Dendritic cell treated with granulocyte-macrophage colony-stimulating factor and Interleukin-4, amounts not matched to agents 40 ng/mL and 50 ng/mL, for 4 days (primary cell): ENCODE data around the gene SSU72.
"Not testable (repeated sequence)": the region's sequence is repeated elsewhere in the genome, so short reads cannot be mapped to it uniquely, and the experiment has no call there.

Experiments
- H3K27ac Mint-ChIP-seq: one replicate; pipeline ENCODE4 v1.8.0; 2022; ENCODE audit warnings: mild to moderate bottlenecking, mixed read lengths
- H3K27me3 Mint-ChIP-seq: one replicate; pipeline ENCODE4 v1.8.0; 2022; ENCODE audit warnings: mild to moderate bottlenecking, mixed read lengths
- H3K36me3 Mint-ChIP-seq: one replicate; pipeline ENCODE4 v1.8.0; 2022; ENCODE audit warnings: low read depth, mixed read lengths
- H3K4me1 Mint-ChIP-seq: one replicate; pipeline ENCODE4 v1.8.0; 2022; ENCODE audit warnings: low read depth, mixed read lengths
- H3K4me3 Mint-ChIP-seq: one replicate; pipeline ENCODE4 v1.8.0; 2022; ENCODE audit warnings: mild to moderate bottlenecking, moderate library complexity, mixed read lengths
- H3K9me3 Mint-ChIP-seq: one replicate; pipeline ENCODE4 v1.8.0; 2022; ENCODE audit warnings: mixed read lengths
- intact Hi-C: fragments of 100-400 bp; cut with micrococcal nuclease; formaldehyde crosslinking; loops from one replicate; pipeline ENCODE4 v1.15.0; 2022

The SSU72 gene

DNA sequence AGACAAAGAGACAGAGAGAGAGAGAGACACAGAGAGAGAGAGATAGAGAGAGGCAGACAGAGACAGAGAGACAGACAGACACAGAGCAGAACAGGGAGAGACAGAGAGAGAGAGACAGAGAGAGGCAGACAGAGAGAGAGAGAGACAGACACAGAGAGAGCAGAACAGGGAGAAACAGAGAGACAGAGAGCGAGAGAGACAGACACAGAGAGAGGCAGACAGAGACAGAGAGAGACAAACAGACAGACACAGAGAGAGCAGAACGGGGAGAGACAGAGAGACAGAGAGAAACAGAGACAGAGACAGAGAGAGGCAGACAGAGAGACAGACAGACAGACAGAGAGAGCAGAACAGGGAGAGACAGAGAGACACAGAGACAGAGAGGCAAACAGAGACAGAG is 20.7 kb upstream of the SSU72 start:
- intact Hi-C loops, H3K9me3 Mint-ChIP-seq, H3K4me3 Mint-ChIP-seq, H3K27ac Mint-ChIP-seq, H3K36me3 Mint-ChIP-seq: not testable (repeated sequence)
- H3K27me3 Mint-ChIP-seq: peaks cover 13% of the 10 kb centered on the region
- H3K4me1 Mint-ChIP-seq: peaks cover 10% of the 10 kb centered on the region

DNA sequence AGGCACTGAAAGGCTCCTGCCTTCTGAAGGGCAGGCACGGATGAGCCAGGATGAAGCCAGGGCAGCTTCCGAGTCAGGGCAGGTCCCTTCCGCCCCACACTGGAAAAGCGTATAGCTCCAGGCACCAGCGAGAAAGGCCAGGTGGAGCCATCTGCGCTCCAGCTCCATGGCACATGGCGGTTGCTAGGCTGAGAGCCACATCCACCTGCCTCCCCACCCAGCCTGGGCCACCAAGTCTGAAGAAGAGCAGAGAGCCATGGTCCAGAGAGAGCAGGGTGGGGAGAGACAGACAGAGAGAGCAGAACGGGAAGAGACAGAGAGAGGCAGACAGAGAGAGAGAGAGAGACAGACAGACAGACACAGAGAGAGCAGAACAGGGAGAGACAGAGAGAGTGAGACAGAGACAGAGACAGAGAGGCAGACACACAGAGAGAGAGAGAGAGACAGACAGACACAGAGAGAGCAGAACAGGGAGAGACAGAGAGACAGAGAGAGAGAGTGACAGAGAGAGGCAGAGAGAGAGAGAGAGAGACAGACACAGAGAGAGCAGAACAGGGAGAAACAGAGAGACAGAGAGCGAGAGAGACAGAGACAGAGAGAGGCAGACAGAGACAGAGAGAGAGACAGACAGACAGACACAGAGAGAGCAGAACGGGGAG is 20.1 kb upstream of the SSU72 start:
- H3K27me3 Mint-ChIP-seq: peaks cover 15% of the 10 kb centered on the region

DNA sequence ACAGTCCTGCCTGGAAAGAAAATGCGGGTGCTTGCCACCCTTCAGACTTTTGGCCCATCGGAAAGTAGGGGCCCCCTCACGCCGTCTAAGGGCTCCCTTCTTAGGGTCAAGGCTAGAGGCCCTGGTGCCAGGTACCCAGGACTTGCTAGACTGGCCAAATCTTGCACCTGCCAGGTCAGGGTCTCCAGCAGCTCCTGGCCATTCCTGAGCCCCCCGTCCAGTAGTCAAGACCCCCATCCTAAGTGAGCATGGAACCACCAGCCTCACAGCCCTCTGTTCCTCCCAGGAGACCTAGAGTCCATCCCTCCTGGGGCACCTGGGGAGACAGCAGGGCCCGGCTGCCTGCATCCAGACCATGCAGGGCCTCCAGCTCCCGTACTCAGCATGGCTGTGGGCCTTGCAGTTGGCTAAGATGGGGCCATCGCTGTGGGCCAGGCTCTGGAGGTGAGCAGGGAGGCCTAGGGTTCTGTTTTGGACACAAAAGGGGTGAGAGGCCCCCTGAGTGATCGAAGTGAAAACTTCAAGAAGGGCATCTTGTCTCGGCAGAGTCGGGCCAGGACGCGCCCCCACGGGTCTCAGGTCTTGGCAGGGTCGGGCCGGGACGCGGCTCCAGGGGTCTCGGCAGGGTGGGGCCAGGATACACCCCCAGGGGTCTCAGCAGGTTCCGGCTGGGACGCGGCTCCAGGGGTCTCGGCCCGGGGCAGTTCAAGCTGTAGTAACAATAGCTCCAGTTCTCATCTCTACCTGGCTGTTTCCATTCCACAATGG is 19.4 kb upstream of the SSU72 start:
- Mint-ChIP-seq H3K27me3 (peaks cover 19% of the 10 kb centered on the region), H3K27ac (no peak overlapping the region), H3K9me3 (no peaks in the 10 kb centered on the region), H3K4me1 (peaks cover 8% of the 10 kb centered on the region), H3K4me3 (no peak overlapping the region), H3K36me3 (no peaks in the 10 kb centered on the region)
- intact Hi-C loops: no loop called here

More for the DNA sequence above, 20.1 kb upstream of the SSU72 start:
- Mint-ChIP-seq H3K4me1 (peaks cover 10% of the 10 kb centered on the region), H3K9me3 (no peaks in the 10 kb centered on the region), H3K27ac (no peak overlapping the region), H3K4me3 (no peak overlapping the region), H3K36me3 (no peaks in the 10 kb centered on the region)
- intact Hi-C loops: no loop called here

DNA sequence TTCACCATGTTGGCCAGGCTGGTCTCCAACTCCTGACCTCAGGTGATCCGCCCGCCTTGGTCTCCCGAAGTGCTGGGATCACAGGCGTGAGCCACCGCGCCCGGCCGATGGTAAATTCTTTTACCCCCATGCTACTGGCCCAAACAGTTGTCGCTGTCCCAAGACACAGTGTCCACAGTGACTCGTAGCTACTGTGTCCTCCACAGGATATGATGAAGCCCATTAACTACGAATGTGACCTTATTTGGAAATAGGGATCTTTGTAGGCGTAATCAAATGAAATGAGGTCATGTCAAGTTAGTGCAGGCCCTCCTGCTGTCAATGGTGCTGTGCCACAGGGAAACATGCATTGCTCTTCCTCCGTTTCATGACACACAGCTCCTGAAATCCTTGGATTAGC is 16.8 kb upstream of the SSU72 start:
- intact Hi-C loops: no loop called here
- Mint-ChIP-seq H3K4me1 (no peaks in the 10 kb centered on the region), H3K4me3 (no peak overlapping the region), H3K27ac (no peak overlapping the region), H3K36me3 (no peaks in the 10 kb centered on the region), H3K27me3 (peaks cover 16% of the 10 kb centered on the region), H3K9me3 (no peaks in the 10 kb centered on the region)

DNA sequence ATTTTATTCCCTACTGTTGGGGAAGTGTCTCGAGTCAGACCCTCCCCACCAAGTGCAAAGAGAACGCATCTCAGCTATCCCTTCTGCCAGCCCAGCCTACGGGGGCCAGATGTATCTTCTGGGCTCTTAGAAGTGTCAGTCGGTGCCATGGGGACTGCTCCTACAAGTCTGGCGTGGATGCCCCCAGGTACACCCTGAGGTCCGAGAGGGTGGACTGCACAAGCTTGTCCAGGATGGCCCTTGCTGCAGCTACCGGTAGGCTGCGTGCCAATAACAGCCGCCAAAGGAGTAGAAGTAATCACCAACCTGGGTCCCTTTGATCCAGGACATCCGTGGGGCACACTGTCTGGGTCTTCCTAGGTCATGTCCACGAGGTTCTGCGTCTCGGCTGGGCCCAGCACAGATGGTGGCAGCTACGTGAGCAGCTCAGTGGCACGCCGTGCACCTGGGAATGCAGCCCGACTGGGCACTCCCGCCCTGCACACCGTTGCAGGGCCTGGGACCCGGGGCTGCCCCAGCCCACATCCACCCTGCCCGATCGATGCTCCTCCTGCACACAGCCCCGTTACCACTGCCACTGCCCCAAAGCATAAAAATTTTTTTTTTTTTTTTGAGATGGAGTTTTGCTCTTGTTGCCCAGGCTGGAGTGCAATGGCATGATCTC is 8.8 kb upstream of the SSU72 start:
- Mint-ChIP-seq H3K4me3 (no peak overlapping the region), H3K36me3 (no peaks in the 10 kb centered on the region), H3K4me1 (no peaks in the 10 kb centered on the region), H3K27ac (no peak overlapping the region), H3K9me3 (no peaks in the 10 kb centered on the region), H3K27me3 (peaks cover 59% of the 10 kb centered on the region)
- intact Hi-C loops: no loop called here

DNA sequence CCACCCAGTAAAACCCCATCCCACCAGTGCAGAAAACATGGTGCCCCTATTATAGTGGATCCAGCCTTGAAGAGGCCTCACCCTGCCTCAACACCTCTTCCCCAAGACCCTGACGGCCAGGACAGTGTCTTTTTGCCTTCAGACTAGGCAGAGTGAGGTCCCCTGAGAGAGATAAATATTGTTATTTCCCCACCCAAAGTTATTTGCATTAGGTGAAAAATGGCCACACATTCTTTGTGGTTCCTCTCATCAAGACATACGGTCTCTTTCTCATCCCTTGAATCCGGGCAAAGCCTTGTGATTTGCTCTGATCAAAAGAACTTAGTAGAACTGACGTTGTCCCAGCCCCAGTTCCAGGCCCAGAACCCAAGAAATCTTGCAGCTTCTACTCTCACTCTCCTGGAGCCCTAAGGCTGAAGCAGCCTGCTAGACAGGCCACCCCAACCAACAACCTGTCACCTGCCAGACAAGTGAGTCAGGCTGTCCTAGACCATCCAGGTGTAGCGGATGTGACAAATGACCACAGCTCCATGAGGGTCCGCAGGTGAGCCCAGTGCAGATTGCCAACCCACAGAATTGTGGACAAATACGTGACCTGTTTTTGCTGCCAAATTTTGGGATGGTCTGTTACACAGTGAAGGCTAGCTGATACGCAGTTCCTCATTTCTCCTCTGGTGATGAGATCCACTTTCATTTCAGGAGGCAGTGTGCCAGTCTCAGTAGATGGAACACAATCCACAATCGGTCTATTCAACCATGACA is 8.1 kb upstream of the SSU72 start:
- intact Hi-C loops: no loop called here
- Mint-ChIP-seq H3K4me1 (no peaks in the 10 kb centered on the region), H3K27me3 (peaks cover 63% of the 10 kb centered on the region), H3K36me3 (no peaks in the 10 kb centered on the region), H3K9me3 (no peaks in the 10 kb centered on the region), H3K4me3 (no peak overlapping the region), H3K27ac (no peak overlapping the region)

DNA sequence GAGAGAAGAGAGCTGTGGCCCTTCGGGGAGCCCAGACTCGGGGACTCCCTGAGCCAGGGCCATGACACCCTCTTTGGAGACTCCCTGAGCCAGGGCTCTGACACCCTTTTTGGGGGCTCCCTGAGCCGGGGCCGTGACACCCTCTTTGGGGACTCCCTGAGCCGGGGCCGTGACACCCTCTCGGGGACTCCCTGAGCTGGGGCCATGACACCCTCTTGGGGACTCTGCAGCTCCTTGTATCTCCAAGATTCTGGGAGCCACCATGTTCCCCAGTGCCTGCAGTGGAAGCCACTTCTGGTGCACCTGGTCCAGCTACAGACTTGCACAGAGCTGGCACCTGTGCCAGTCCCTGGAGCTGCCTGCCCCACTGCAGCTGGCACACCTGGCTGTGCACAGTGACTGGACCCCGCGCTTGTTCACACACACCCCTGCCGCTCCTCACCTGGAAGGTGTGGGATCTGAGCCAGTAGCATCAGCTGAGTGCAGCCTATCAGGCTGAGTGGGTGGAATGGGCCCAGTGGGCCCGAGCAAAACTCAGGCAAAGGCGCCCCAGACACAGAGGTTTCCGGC is 3.8 kb upstream of the SSU72 start:
- H3K4me1 Mint-ChIP-seq: peaks cover 11% of the 10 kb centered on the region
- no peaks in the 10 kb centered on the region for H3K9me3 Mint-ChIP-seq
- intact Hi-C loops: no loop called here
- H3K27ac Mint-ChIP-seq: no peak overlapping the region
- H3K27me3 Mint-ChIP-seq: peaks cover 39% of the 10 kb centered on the region
- H3K4me3 Mint-ChIP-seq: no peak overlapping the region
- peaks cover 16% of the 10 kb centered on the region for H3K36me3 Mint-ChIP-seq

DNA sequence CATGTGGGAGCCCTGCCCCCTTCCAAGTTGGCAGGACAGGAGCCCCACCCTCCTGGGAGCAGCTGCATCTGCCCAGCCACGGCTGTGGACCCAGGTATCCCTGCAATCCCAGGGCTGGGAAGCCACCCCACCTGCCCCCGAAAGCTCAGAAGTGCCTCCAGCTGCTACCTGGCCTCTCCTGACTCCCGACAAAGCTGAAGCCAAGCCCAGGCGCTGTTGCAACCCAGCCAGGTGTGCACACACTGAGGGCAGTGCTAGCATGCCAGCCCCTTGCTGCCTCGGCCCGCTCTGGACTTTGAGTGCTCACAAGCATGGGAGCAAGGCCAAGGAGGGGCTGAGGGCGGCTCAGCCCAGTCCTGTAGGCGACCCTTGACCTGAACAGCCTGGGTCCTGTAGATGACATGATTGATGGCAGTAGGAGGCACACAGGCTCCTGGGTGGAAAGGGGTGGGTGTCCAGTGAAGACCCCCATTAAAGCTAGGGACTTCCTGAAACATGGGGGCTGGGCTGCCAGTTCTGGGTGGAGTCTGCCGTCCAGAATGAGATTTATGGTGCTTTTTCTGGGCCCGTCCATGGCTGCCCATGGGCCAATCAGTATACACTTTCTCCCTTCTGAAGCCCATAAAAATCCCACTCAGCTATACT is 2.8 kb upstream of the SSU72 start:
- H3K9me3 Mint-ChIP-seq: no peaks in the 10 kb centered on the region
- H3K36me3 Mint-ChIP-seq: peaks cover 20% of the 10 kb centered on the region
- intact Hi-C loops: no loop called here
- no peak overlapping the region for H3K27ac Mint-ChIP-seq
- H3K27me3 Mint-ChIP-seq: peaks cover 33% of the 10 kb centered on the region
- peaks cover 16% of the 10 kb centered on the region for H3K4me1 Mint-ChIP-seq
- no peak overlapping the region for H3K4me3 Mint-ChIP-seq

DNA sequence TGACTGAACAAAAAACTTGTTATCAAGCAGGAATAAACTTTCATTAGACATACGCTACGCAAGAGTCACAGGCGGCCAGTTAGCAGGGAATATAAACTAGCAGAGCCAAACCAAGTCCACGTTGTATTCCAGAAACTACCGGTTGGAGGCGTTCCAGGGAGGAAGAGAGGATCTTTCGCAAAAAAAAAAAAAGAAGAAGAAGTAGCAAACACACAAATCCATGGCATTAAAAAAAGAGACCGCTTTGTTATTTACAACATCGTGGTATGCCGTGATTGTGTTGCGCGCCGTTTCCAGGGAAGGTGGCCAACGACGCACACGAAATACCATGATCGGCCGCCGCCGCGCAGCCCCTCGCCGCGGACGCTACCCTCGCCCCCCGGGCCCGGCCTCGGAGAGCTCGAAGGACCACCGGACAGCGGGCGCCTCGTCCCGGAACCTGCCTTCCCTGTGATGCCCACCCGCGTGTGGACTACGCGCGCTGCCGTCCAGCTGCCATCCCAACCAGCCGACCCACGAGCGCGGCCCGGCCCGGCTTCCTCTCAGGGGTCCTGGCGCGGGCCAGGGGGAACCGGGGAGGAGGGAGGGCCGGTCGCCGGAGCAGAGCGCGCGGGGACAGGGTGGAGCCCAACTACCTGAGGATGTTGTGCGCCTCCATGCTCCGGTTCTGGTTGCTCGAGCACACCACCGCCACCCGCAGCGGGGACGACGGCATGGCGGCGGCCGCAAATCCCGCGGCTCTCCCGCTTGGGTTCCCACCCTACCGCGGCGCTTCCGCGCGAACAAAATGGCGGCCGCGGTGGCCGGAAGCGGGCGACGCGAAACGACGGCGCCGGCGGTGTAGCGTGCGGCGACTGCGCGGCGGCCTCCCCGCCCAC is 581 bp downstream of the SSU72 start:
- intact Hi-C loops: loop anchor here (1.0 kb wide), 1 partner anchor 41 kb away; the partner anchor contains the start of gene MIB2
- Mint-ChIP-seq H3K4me3 (peak overlapping the region; percentile 89), H3K4me1 (peaks cover 34% of the 10 kb centered on the region), H3K27me3 (peaks cover 14% of the 10 kb centered on the region), H3K27ac (peak overlapping the region; percentile 98), H3K9me3 (no peaks in the 10 kb centered on the region), H3K36me3 (peaks cover 47% of the 10 kb centered on the region)

DNA sequence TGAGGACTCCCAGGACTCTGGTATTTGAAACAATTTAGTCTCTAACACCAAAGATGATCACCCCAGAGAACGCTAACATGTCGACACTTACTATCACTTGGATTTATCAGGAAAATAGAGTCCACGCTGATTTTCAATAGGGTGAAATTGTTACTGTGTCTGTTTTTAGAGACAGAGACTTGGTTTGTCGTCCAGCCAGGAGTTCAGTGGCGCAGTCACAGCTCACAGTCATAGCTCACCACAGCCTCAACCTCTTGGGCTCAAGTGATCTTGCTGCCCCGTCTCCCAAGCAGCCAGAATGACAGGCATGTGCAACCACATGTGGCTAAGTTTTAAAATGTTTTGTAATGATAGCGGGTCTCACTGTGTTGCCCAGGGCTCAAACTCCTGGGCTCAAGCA is 5.3 kb downstream of the SSU72 start:
- Mint-ChIP-seq H3K36me3 (peaks cover 75% of the 10 kb centered on the region), H3K27ac (no peak overlapping the region), H3K4me3 (no peak overlapping the region), H3K27me3 (no peaks in the 10 kb centered on the region), H3K4me1 (peaks cover 38% of the 10 kb centered on the region), H3K9me3 (no peaks in the 10 kb centered on the region)
- intact Hi-C loops: no loop called here

DNA sequence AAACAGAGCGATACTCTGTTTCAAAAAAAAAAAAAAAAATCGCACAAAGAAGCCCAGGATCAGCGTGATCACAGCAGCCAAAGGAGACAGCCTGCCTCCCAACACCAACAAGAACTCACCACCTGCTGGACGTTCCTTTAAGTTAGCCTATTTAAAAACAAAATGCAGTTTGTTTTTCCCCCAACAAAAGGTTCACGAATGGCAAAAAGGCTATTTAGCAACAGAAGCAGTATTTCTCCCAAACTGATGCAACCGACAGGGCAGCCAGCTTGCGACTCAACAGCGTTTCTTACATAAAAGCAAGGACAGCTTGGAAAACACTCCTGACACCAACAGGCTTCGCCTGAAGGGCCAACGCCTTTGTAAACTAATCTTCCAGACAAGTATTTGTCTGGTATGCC is 6.8 kb downstream of the SSU72 start:
- H3K36me3 Mint-ChIP-seq: peaks cover 77% of the 10 kb centered on the region
- intact Hi-C loops: no loop called here
- H3K9me3 Mint-ChIP-seq: no peaks in the 10 kb centered on the region
- H3K4me1 Mint-ChIP-seq: peaks cover 29% of the 10 kb centered on the region
- H3K27ac Mint-ChIP-seq: no peak overlapping the region
- no peaks in the 10 kb centered on the region for H3K27me3 Mint-ChIP-seq
- H3K4me3 Mint-ChIP-seq: no peak overlapping the region

DNA sequence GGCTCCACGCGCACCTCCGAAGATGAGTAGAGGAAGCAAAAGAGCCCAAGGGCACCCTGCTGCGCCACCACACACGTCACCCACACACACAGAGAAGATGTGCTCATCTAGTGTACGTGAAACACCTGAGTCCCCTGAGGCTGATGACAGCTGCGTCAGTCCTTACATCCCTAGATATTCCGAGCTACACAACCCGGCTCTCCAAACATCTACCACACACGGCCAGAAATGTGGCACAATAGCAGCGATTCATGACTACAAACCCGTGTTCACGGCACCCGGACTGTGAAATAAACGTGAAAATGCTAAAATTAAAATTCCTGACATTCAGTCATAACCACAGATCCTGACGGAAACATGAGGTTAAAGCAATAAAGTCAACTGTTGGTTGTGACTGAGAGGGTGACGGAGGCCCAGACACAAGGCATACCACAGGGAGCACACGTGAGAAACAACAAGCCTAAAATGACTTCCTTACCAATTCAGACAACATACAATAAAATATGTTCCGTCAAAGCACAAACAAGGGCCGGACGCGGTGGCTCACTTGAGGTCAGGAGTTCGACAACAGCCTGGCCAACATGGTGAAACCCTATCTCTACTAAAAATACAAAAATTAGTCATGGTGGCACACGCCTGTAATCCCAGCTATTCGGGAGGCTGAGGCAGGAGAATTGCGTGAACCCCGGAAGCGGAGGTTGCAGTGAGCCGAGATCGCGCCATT is 7.3 kb downstream of the SSU72 start:
- H3K9me3 Mint-ChIP-seq: no peaks in the 10 kb centered on the region

More for the DNA sequence above, 7.3 kb downstream of the SSU72 start:
- intact Hi-C loops: no loop called here
- Mint-ChIP-seq H3K27me3 (no peaks in the 10 kb centered on the region), H3K4me3 (no peak overlapping the region), H3K36me3 (peaks cover 83% of the 10 kb centered on the region), H3K27ac (no peak overlapping the region), H3K4me1 (peaks cover 29% of the 10 kb centered on the region)
